EL (cell line): ENCODE measurements around the gene INPP5E.

Experiments used
- DNase-seq: peaks from one replicate; pipeline ENCODE4 v3.0.0-alpha.2; 2016

INPP5E gene

GRCh38 chr9:136444102-136444501 lies 4.5 kb upstream of the INPP5E start:
- DNase-seq = no peak

- DNase-seq = no peak
Measured at GRCh38 chr9:136443687-136444086, 4.0 kb upstream of the INPP5E start.

GRCh38 chr9:136443087-136443486 lies 3.4 kb upstream of the INPP5E start:
- no peak for DNase-seq

GRCh38 chr9:136442265-136442664 lies 2.6 kb upstream of the INPP5E start:
- DNase-seq = no peak

- no peak for DNase-seq
Measured at GRCh38 chr9:136441681-136442245, 2.1 kb upstream of the INPP5E start.

GRCh38 chr9:136441191-136441680 lies 1.6 kb upstream of the INPP5E start:
- DNase-seq = peak; percentile 46

- DNase-seq = peak; percentile 51
Measured at GRCh38 chr9:136438548-136439480, 831 bp downstream of the INPP5E start.

- DNase-seq = peak; percentile 31
Measured at GRCh38 chr9:136437839-136438547, 1.7 kb downstream of the INPP5E start.

GRCh38 chr9:136437430-136437829 lies 2.2 kb downstream of the INPP5E start:
- DNase-seq = peak; percentile 22

- no peak for DNase-seq
Measured at GRCh38 chr9:136436055-136436634, 3.5 kb downstream of the INPP5E start.

- no peak for DNase-seq
Measured at GRCh38 chr9:136434580-136435169, 5.0 kb downstream of the INPP5E start.

GRCh38 chr9:136433849-136434579 lies 5.6 kb downstream of the INPP5E start:
- DNase-seq = no peak

- no peak for DNase-seq
Measured at GRCh38 chr9:136433043-136433715, 6.5 kb downstream of the INPP5E start.

GRCh38 chr9:136432591-136432990 lies 7.1 kb downstream of the INPP5E start:
- no peak for DNase-seq

- no peak for DNase-seq
Measured at GRCh38 chr9:136431782-136432350, 7.8 kb downstream of the INPP5E start.

- no peak for DNase-seq
Measured at GRCh38 chr9:136430588-136431234, 8.9 kb downstream of the INPP5E start.

GRCh38 chr9:136429683-136430491 lies 9.8 kb downstream of the INPP5E start:
- no peak for DNase-seq

GRCh38 chr9:136429075-136429628 lies 10.5 kb downstream of the INPP5E start:
- DNase-seq = no peak

- DNase-seq = no peak
Measured at GRCh38 chr9:136426787-136427186, 12.9 kb downstream of the INPP5E start.
